ENCODE data around the gene SLA2.
A peak's percentile ranks its signal among the peaks of the same experiment; 100 is the strongest.

SLA2 gene

GRCh38 chr20:36606158-36607066, 39.6 kb downstream of the SLA2 start:
- DNase-seq = no peak

GRCh38 chr20:36605399-36606157, 40.4 kb downstream of the SLA2 start, which contains the start of gene RAB5IF:
RAB5IF (plus strand) TSS chr20:36605779; CDS start chr20:36605952, 173 bp downstream.
- DNase-seq = peak; percentile 99

GRCh38 chr20:36604952-36605398, 41.0 kb downstream of the SLA2 start:
- peak in 1 of 2 experiments; percentile 12 for DNase-seq

- DNase-seq = no peak
Observed at GRCh38 chr20:36601540-36601939, 44.5 kb downstream of the SLA2 start.

GRCh38 chr20:36599912-36600345, 46.1 kb downstream of the SLA2 start:
- DNase-seq = no peak

- DNase-seq = no peak
Observed at GRCh38 chr20:36593347-36593929, 52.6 kb downstream of the SLA2 start.

GRCh38 chr20:36591854-36592641, 53.9 kb downstream of the SLA2 start:
- no peak for DNase-seq

- no peak for DNase-seq
Observed at GRCh38 chr20:36591281-36591680, 54.7 kb downstream of the SLA2 start.

GRCh38 chr20:36587388-36588070, 58.5 kb downstream of the SLA2 start:
- DNase-seq = no peak

- peak; percentile 17 to 28 for DNase-seq
Observed at GRCh38 chr20:36585410-36586125, 60.4 kb downstream of the SLA2 start.

- DNase-seq = no peak
Observed at GRCh38 chr20:36584018-36584481, 61.9 kb downstream of the SLA2 start.

- DNase-seq = no peak
Observed at GRCh38 chr20:36582821-36583220, 63.2 kb downstream of the SLA2 start.

- no peak for DNase-seq
Observed at GRCh38 chr20:36582322-36582721, 63.7 kb downstream of the SLA2 start.

GRCh38 chr20:36579996-36580545, 65.9 kb downstream of the SLA2 start:
- no peak for DNase-seq

GRCh38 chr20:36578356-36579041, 67.5 kb downstream of the SLA2 start:
- DNase-seq = no peak

GRCh38 chr20:36576081-36576445, 69.9 kb downstream of the SLA2 start:
- no peak for DNase-seq

- DNase-seq = no peak
Observed at GRCh38 chr20:36574366-36575135, 71.4 kb downstream of the SLA2 start.

- no peak for DNase-seq
Observed at GRCh38 chr20:36573798-36574365, 72.1 kb downstream of the SLA2 start.

All from NCI-H2081 (cell line).